Bronchial epithelial cell (primary cell): ENCODE results near the gene SLC38A4. TPM values are rescaled to one million over a fixed set of nuclear protein-coding genes. Genes with fewer than 3 reads are reported as not detected.

Source experiments
- DNase-seq: peaks from one replicate; pipeline ENCODE4 v3.0.0-alpha.2; 2010; ENCODE audit warnings: low read depth
- FAIRE-seq: peaks from 2 replicates; lab custom pipeline; 2011; peaks lifted over from hg19 to GRCh38; lab: Jason Lieb, UNC
- H3K27me3 ChIP-seq: 2 replicates; pipeline ENCODE4 v1.5.1; 2011; ENCODE audit warnings: low read length; ENCODE audit not compliant: control insufficient read depth, insufficient read depth
- H3K36me3 ChIP-seq: 2 replicates; pipeline ENCODE4 v1.5.1; 2011; ENCODE audit warnings: low read length; ENCODE audit not compliant: control insufficient read depth, insufficient read depth
- H3K4me3 ChIP-seq: 2 replicates; pipeline ENCODE4 v1.5.1; 2011; ENCODE audit warnings: mild to moderate bottlenecking, low read depth, low read length, control low read depth
- CTCF ChIP-seq: IDR thresholded peaks from 2 replicates; pipeline ENCODE4 v1.5.1; 2011; ENCODE audit warnings: mild to moderate bottlenecking, moderate library complexity, low read length, control low read depth, inconsistent platforms; ENCODE audit not compliant: insufficient read depth, severe bottlenecking
- total RNA-seq: library from RNA; depleted of rRNA; stranded (reverse); fragments of >200 nt; gene quantifications from 2 replicates; pipeline ENCODE4 v1.2.1, GENCODE V29; 2014

The SLC38A4 gene
- total RNA-seq, 1 donor from 2014 or later: 2.9 TPM

GRCh38 chr12:46788072-46788887, 37.5 kb downstream of the SLC38A4 start:
- DNase-seq (peak; percentile 92), FAIRE-seq (no peak)
- no peak overlapping the region for H3K4me3 ChIP-seq
- no peak for TF ChIP-seq CTCF
- no peaks in the 10 kb centered on the region for H3K36me3 ChIP-seq
- H3K27me3 ChIP-seq: no peaks in the 10 kb centered on the region

GRCh38 chr12:46787496-46788055, 38.2 kb downstream of the SLC38A4 start:
- H3K36me3 ChIP-seq: no peaks in the 10 kb centered on the region
- H3K27me3 ChIP-seq: no peaks in the 10 kb centered on the region
- DNase-seq (no peak), FAIRE-seq (peak; percentile 32)
- no peak for TF ChIP-seq CTCF
- no peak overlapping the region for H3K4me3 ChIP-seq

GRCh38 chr12:46786774-46787173, 39.0 kb downstream of the SLC38A4 start:
- Histone ChIP-seq H3K4me3 (no peak overlapping the region), H3K27me3 (no peaks in the 10 kb centered on the region), H3K36me3 (no peaks in the 10 kb centered on the region)
- DNase-seq: peak; percentile 89
- TF ChIP-seq CTCF: no peak
- FAIRE-seq: no peak

GRCh38 chr12:46785382-46785781, 40.4 kb downstream of the SLC38A4 start:
- Histone ChIP-seq H3K4me3 (no peak overlapping the region), H3K36me3 (no peaks in the 10 kb centered on the region), H3K27me3 (no peaks in the 10 kb centered on the region)
- TF ChIP-seq CTCF: no peak
- FAIRE-seq (no peak), DNase-seq (no peak)

- no peak for DNase-seq
- Histone ChIP-seq H3K27me3 (no peaks in the 10 kb centered on the region), H3K36me3 (no peaks in the 10 kb centered on the region), H3K4me3 (no peak overlapping the region)
- TF ChIP-seq CTCF: no peak
- no peak for FAIRE-seq
These were observed 41.9 kb downstream of the SLC38A4 start for GRCh38 chr12:46783871-46784270.
